Uterus (tissue), 4 donors: ENCODE measurements around the gene BTG2. TPM values are rescaled to one million over a fixed set of nuclear protein-coding genes. Genes with fewer than 3 reads are reported as not detected.
A peak's percentile ranks its signal among the peaks of the same experiment; 100 is the strongest.

ENCODE experiments used
- DNase-seq, 2 donors: peaks; one replicate each; pipeline ENCODE4 v3.0.0-alpha.2; 2019 to 2020
- H3K27ac ChIP-seq, 2 donors: fragments of 200-600 bp; sonication (generic); 1 replicate in 1 of 2; 2 replicates in 1 of 2; pipeline ENCODE4 v1.5.1; 2016 to 2018
- H3K27me3 ChIP-seq, 2 donors: fragments of 200-600 bp; sonication (generic); one replicate each; pipeline ENCODE4 v1.5.1; 2018 to 2019; ENCODE audit warnings: control low read depth in 1 of 2
- H3K36me3 ChIP-seq, 2 donors: fragments of 200-600 bp; sonication (generic); one replicate each; pipeline ENCODE4 v1.5.1; 2019; ENCODE audit warnings: control low read depth in 1 of 2
- H3K4me1 ChIP-seq, 2 donors: fragments of 200-600 bp; sonication (generic); one replicate each; pipeline ENCODE4 v1.5.1; 2018 to 2019; ENCODE audit warnings: control low read depth in 1 of 2
- H3K4me3 ChIP-seq, 2 donors: fragments of 200-600 bp; sonication (generic); 1 replicate in 1 of 2; 2 replicates in 1 of 2; pipeline ENCODE4 v1.5.1; 2018 to 2019; ENCODE audit warnings: mild to moderate bottlenecking in 1 of 2
- H3K9me3 ChIP-seq, 2 donors: fragments of 200-600 bp; sonication (generic); one replicate each; pipeline ENCODE4 v1.5.1; 2019; ENCODE audit warnings: control low read depth in 1 of 2
- POLR2A ChIP-seq, 2 donors: fragments of 450-650 bp; IDR thresholded peaks; one replicate each; pipeline ENCODE4 v1.6.1; 2016; ENCODE audit warnings: antibody characterized with exemption in 2 of 2, mild to moderate bottlenecking in 1 of 2, moderate library complexity in 1 of 2
- intact Hi-C: fragments of 100-400 bp; cut with DNase I; formaldehyde crosslinking; loops from one replicate; pipeline ENCODE4 v1.15.1; 2023; ENCODE audit warnings: low total_unique reads
- total RNA-seq, 4 donors: library from RNA; depleted of rRNA in 3 of 4; stranded (reverse); fragments of >200 nt in 3 of 4; gene quantifications; one replicate each; pipeline versions ENCODE4 v1.1.0 to v1.2.4, GENCODE V29; 2014 to 2023
- TF ChIP-seq, protein P1 (sequence below), 4 experiments: fragments of 200-600 bp in 2 of 4; fragments of 450-650 bp in 2 of 4; sonication (generic) in 2 of 4; IDR thresholded peaks; one replicate each; pipeline ENCODE4 v1.5.1; 2016 to 2019; ENCODE audit warnings: antibody characterized with exemption in 4 of 4, mild to moderate bottlenecking in 2 of 4, moderate library complexity in 1 of 4
- donor health status: DM: yes; HTN: yes; CAD: no.

BTG2 gene
- total RNA-seq, 4 donors from 2014 or later: 14.6 to 95.9 (median 56.5) TPM

- H3K9me3 ChIP-seq: no peaks in the 10 kb centered on the region
- H3K36me3 ChIP-seq: no peaks in the 10 kb centered on the region
- no peak overlapping the region for H3K4me3 ChIP-seq
- TF ChIP-seq, protein P1, sequence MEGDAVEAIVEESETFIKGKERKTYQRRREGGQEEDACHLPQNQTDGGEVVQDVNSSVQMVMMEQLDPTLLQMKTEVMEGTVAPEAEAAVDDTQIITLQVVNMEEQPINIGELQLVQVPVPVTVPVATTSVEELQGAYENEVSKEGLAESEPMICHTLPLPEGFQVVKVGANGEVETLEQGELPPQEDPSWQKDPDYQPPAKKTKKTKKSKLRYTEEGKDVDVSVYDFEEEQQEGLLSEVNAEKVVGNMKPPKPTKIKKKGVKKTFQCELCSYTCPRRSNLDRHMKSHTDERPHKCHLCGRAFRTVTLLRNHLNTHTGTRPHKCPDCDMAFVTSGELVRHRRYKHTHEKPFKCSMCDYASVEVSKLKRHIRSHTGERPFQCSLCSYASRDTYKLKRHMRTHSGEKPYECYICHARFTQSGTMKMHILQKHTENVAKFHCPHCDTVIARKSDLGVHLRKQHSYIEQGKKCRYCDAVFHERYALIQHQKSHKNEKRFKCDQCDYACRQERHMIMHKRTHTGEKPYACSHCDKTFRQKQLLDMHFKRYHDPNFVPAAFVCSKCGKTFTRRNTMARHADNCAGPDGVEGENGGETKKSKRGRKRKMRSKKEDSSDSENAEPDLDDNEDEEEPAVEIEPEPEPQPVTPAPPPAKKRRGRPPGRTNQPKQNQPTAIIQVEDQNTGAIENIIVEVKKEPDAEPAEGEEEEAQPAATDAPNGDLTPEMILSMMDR (IDR thresholded peaks at IDR 0.05): no peak
- TF ChIP-seq POLR2A (IDR thresholded peaks at IDR 0.05): no peak
- H3K27me3 ChIP-seq: no peaks in the 10 kb centered on the region
- intact Hi-C loops: loop anchor here (5.0 kb wide), 3 partner anchors 36 to 216 kb away; partner anchors contain the start of gene BTG2
- H3K27ac ChIP-seq: no peak overlapping the region
- peak; percentile 63 to 82 for DNase-seq
- peaks cover 4 to 5% of the 10 kb centered on the region in 2 donors for H3K4me1 ChIP-seq
Observed at GRCh38 chr1:203271018-203271743, 34.1 kb upstream of the BTG2 start.

- H3K4me3 ChIP-seq: no peak overlapping the region
- no peak overlapping the region for H3K27ac ChIP-seq
- no peaks in the 10 kb centered on the region for H3K36me3 ChIP-seq
- no peaks in the 10 kb centered on the region for H3K9me3 ChIP-seq
- TF ChIP-seq, protein P1 (IDR thresholded peaks at IDR 0.05): no peak
- no peak for TF ChIP-seq POLR2A (IDR thresholded peaks at IDR 0.05)
- intact Hi-C loops: loop anchor here (5.0 kb wide), 3 partner anchors 35 to 215 kb away; partner anchors contain the start of gene BTG2
- H3K4me1 ChIP-seq: peaks cover 6 to 8% of the 10 kb centered on the region in 2 donors
- DNase-seq: peak; percentile 49 to 57
- no peaks in the 10 kb centered on the region for H3K27me3 ChIP-seq
Observed at GRCh38 chr1:203271962-203272632, 33.2 kb upstream of the BTG2 start.

- Histone ChIP-seq H3K27me3 (no peaks in the 10 kb centered on the region), H3K36me3 (no peaks in the 10 kb centered on the region), H3K27ac (peak overlapping the region in 1 of 2 donors; percentile 96), H3K9me3 (no peaks in the 10 kb centered on the region), H3K4me1 (peaks cover 11 to 14% of the 10 kb centered on the region in 2 donors), H3K4me3 (no peak overlapping the region)
- TF ChIP-seq, protein P1 (IDR thresholded peaks at IDR 0.05): no peak
- TF ChIP-seq POLR2A (IDR thresholded peaks at IDR 0.05): no peak
- DNase-seq: peak in 1 of 2 donors; percentile 46
- intact Hi-C loops: loop anchor here (5.0 kb wide), 3 partner anchors 35 to 215 kb away; partner anchors contain the start of gene BTG2
Observed at GRCh38 chr1:203272633-203273205, 32.6 kb upstream of the BTG2 start.

DNA sequence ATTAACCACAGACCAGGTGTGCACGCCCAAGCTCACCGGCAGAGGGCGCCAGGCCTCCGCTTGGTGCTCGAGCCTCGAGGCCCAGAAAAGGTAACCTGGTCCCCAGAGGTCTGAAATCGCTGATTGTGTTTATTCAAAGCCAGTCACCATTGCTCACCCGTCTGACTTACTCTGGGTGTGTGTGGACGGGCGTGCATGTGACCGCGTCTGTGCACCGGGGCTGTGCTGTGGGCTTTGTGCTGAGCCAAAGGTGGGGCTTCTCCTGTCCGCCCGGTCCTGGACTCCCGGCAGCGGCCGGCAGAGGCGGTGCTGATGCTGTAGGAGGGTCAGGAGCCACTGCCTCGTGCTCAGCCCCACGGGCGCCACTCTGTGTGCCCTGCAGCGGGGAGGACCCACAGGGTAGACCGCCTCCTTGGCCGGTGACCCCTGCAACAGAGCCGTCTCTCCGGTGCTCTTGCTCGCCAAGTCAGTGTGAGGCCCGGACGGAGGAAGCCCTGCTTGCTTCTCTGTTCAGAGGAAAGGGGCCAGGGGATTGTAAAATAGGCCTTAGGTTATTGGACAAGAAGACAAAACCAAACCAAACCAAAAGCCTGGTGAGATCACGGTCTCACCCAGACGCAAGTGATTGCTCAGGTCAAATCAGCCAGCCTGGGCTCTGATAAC is 32.0 kb upstream of the BTG2 start:
- peak in 1 of 2 donors; percentile 52 for TF ChIP-seq POLR2A (IDR thresholded peaks at IDR 0.05)
- TF ChIP-seq, protein P1 (IDR thresholded peaks at IDR 0.05): peak; percentile 95 to 99 (median 99)
- Histone ChIP-seq H3K36me3 (no peaks in the 10 kb centered on the region), H3K9me3 (no peaks in the 10 kb centered on the region), H3K4me1 (peaks cover 14 to 16% of the 10 kb centered on the region in 2 donors), H3K27ac (peak overlapping the region; percentile 56 to 96), H3K27me3 (no peaks in the 10 kb centered on the region), H3K4me3 (peak overlapping the region in 1 of 2 donors; percentile 8)
- intact Hi-C loops: loop anchor here (5.0 kb wide), 3 partner anchors 34 to 214 kb away; partner anchors contain the start of gene BTG2
- peak; percentile 91 for DNase-seq
